HEK293 (cell line): Measurements from ENCODE around the gene CAMK2D.

Experiments used
- CTCF ChIP-seq: fragments of 450-650 bp; formaldehyde crosslinking; IDR thresholded peaks from 2 replicates; pipeline ENCODE4 v1.5.1; 2016; ENCODE audit warnings: missing biosample characterization, missing genetic modification characterization
- GLIS2 ChIP-seq: fragments of 450-650 bp; formaldehyde crosslinking; IDR thresholded peaks from 2 replicates; pipeline ENCODE4 v1.5.1; 2016; ENCODE audit warnings: missing biosample characterization, missing genetic modification characterization
- REST ChIP-seq: fragments of 450-650 bp; formaldehyde crosslinking; IDR thresholded peaks from 2 replicates; pipeline ENCODE4 v1.5.1; 2016; ENCODE audit warnings: missing biosample characterization, missing genetic modification characterization
- TSHZ1 ChIP-seq: fragments of 450-650 bp; formaldehyde crosslinking; IDR thresholded peaks from 2 replicates; pipeline ENCODE4 v1.5.1; 2016; ENCODE audit warnings: missing biosample characterization, missing genetic modification characterization, borderline replicate concordance
- ZBTB11 ChIP-seq: fragments of 450-650 bp; formaldehyde crosslinking; conservative IDR thresholded peaks from 2 replicates; pipeline ENCODE4 v1.5.1; 2016; ENCODE audit warnings: low read depth, missing biosample characterization, missing genetic modification characterization
- ZNF416 ChIP-seq: fragments of 450-650 bp; formaldehyde crosslinking; IDR thresholded peaks from 2 replicates; pipeline ENCODE4 v1.5.1; 2016; ENCODE audit warnings: missing biosample characterization, missing genetic modification characterization
- ZNF488 ChIP-seq: fragments of 450-650 bp; formaldehyde crosslinking; IDR thresholded peaks from 2 replicates; pipeline ENCODE4 v1.5.1; 2016; ENCODE audit warnings: missing biosample characterization, missing genetic modification characterization
- ZNF621 ChIP-seq: fragments of 450-650 bp; formaldehyde crosslinking; IDR thresholded peaks from 2 replicates; pipeline ENCODE4 v1.5.1; 2017; ENCODE audit warnings: missing biosample characterization, missing genetic modification characterization
- ZNF629 ChIP-seq: fragments of 450-650 bp; formaldehyde crosslinking; IDR thresholded peaks from 2 replicates; pipeline ENCODE4 v1.5.1; 2017; ENCODE audit warnings: missing biosample characterization, missing genetic modification characterization
- ZNF837 ChIP-seq: fragments of 450-650 bp; formaldehyde crosslinking; IDR thresholded peaks from 2 replicates; pipeline ENCODE4 v1.5.1; 2016; ENCODE audit warnings: missing biosample characterization, missing genetic modification characterization

GRCh38 chr4:113635739-113636437, 125.7 kb downstream of the CAMK2D start:
- TF ChIP-seq TSHZ1: no peak
- no peak for TF ChIP-seq ZNF629 (tag by site-specific recombination)
- TF ChIP-seq ZNF488 (tag by site-specific recombination): no peak
- TF ChIP-seq CTCF (tag by site-specific recombination): no peak
- TF ChIP-seq ZNF837: no peak
- TF ChIP-seq REST: no peak
- TF ChIP-seq ZNF416: no peak
- no peak for TF ChIP-seq ZNF621 (tag by site-specific recombination)
- no peak for TF ChIP-seq ZBTB11 (tag by site-specific recombination)
- TF ChIP-seq GLIS2: no peak
